Vagina (tissue), 2 donors: Measurements from ENCODE around the gene DGKE. TPM values are rescaled to one million over a fixed set of nuclear protein-coding genes. Genes with fewer than 3 reads are reported as not detected.

Source experiments
- DNase-seq, 2 donors: peaks; one replicate each; pipeline ENCODE4 v3.0.0-alpha.2; 2017; ENCODE audit errors: extremely low spot score in 2 of 2
- H3K27ac ChIP-seq: fragments of 200-600 bp; sonication (generic); one replicate; pipeline ENCODE4 v1.5.1; 2019
- H3K27me3 ChIP-seq: fragments of 200-600 bp; sonication (generic); one replicate; pipeline ENCODE4 v1.5.1; 2019
- H3K36me3 ChIP-seq, 2 donors: fragments of 200-600 bp; sonication (generic); one replicate each; pipeline ENCODE4 v1.5.1; 2017 to 2019
- H3K4me1 ChIP-seq: fragments of 200-600 bp; sonication (generic); one replicate; pipeline ENCODE4 v1.5.1; 2019
- H3K4me3 ChIP-seq, 2 donors: fragments of 200-600 bp; sonication (generic); 1 replicate in 1 of 2; 2 replicates in 1 of 2; pipeline ENCODE4 v1.5.1; 2016 to 2019
- H3K9me3 ChIP-seq: fragments of 200-600 bp; sonication (generic); one replicate; pipeline ENCODE4 v1.5.1; 2019
- CTCF ChIP-seq, 3 experiments: fragments of 450-650 bp in 2 of 3; fragments of 200-600 bp in 1 of 3; sonication (generic) in 1 of 3; IDR thresholded peaks; one replicate each; pipeline ENCODE4 v1.5.1; 2017 to 2019; ENCODE audit warnings: antibody characterized with exemption in 3 of 3, mild to moderate bottlenecking in 2 of 3, moderate library complexity in 2 of 3
- POLR2A ChIP-seq, 2 donors: fragments of 450-650 bp; IDR thresholded peaks; one replicate each; pipeline ENCODE4 v1.6.1; 2017; ENCODE audit warnings: antibody characterized with exemption in 2 of 2, mild to moderate bottlenecking in 2 of 2, moderate library complexity in 2 of 2
- POLR2AphosphoS5 ChIP-seq, 2 donors: sonication (generic); formaldehyde crosslinking; IDR thresholded peaks; one replicate each; pipeline ENCODE4 v1.9.0; 2017; ENCODE audit warnings: antibody characterized with exemption in 2 of 2, mild to moderate bottlenecking in 2 of 2, low read depth in 1 of 2; ENCODE audit not compliant: insufficient read depth in 1 of 2
- intact Hi-C: fragments of 100-400 bp; cut with DNase I; formaldehyde crosslinking; loops from one replicate; pipeline ENCODE4 v1.15.1; 2023
- total RNA-seq: library from RNA; depleted of rRNA; stranded (reverse); fragments of >200 nt; gene quantifications from one replicate; pipeline ENCODE4 v1.2.3, GENCODE V29; 2016

DGKE gene
- total RNA-seq, 1 donor from 2014 or later, result 13.0 TPM

- Histone ChIP-seq H3K27ac (no peak overlapping the region), H3K36me3 (no peaks in the 10 kb centered on the region), H3K9me3 (no peaks in the 10 kb centered on the region), H3K4me3 (no peak overlapping the region), H3K4me1 (no peaks in the 10 kb centered on the region), H3K27me3 (no peaks in the 10 kb centered on the region)
- TF ChIP-seq CTCF (IDR thresholded peaks at IDR 0.05) (no peak), POLR2A (IDR thresholded peaks at IDR 0.05) (no peak), POLR2AphosphoS5 (IDR thresholded peaks at IDR 0.05; ENCODE audit: insufficient read depth in 1 of 2, low read depth in 1 of 2) (no peak)
- intact Hi-C loops, result no loop called here
- no peak for DNase-seq
These were observed 35.0 kb upstream of the DGKE start for GRCh38 chr17:56798916-56799315.

- intact Hi-C loops, result no loop called here
- no peaks in the 10 kb centered on the region for H3K36me3 ChIP-seq
- peaks cover 9% of the 10 kb centered on the region for H3K4me1 ChIP-seq
- no peaks in the 10 kb centered on the region for H3K27me3 ChIP-seq
- H3K9me3 ChIP-seq, result no peaks in the 10 kb centered on the region
- no peak overlapping the region for H3K27ac ChIP-seq
- TF ChIP-seq POLR2A (IDR thresholded peaks at IDR 0.05) (no peak), CTCF (IDR thresholded peaks at IDR 0.05) (no peak), POLR2AphosphoS5 (IDR thresholded peaks at IDR 0.05; ENCODE audit: insufficient read depth in 1 of 2, low read depth in 1 of 2) (no peak)
- H3K4me3 ChIP-seq, result no peak overlapping the region
- no peak for DNase-seq
These were observed 32.3 kb upstream of the DGKE start for GRCh38 chr17:56801459-56802178.

GRCh38 chr17:56803071-56803470 lies 30.9 kb upstream of the DGKE start:
- intact Hi-C loops, result no loop called here
- no peak for TF ChIP-seq POLR2A (IDR thresholded peaks at IDR 0.05)

GRCh38 chr17:56804454-56804853 lies 29.5 kb upstream of the DGKE start:
- H3K4me1 ChIP-seq, result peaks cover 16% of the 10 kb centered on the region
- no peak for TF ChIP-seq CTCF (IDR thresholded peaks at IDR 0.05)
- TF ChIP-seq POLR2AphosphoS5 (IDR thresholded peaks at IDR 0.05; ENCODE audit: insufficient read depth in 1 of 2, low read depth in 1 of 2), result no peak
- TF ChIP-seq POLR2A (IDR thresholded peaks at IDR 0.05), result no peak
- intact Hi-C loops, result no loop called here

More at GRCh38 chr17:56803071-56803470, 30.9 kb upstream of the DGKE start:
- Histone ChIP-seq H3K4me1 (peaks cover 9% of the 10 kb centered on the region), H3K27me3 (no peaks in the 10 kb centered on the region), H3K9me3 (no peaks in the 10 kb centered on the region), H3K4me3 (no peak overlapping the region), H3K36me3 (no peaks in the 10 kb centered on the region), H3K27ac (no peak overlapping the region)
- DNase-seq, result no peak

GRCh38 chr17:56806949-56807348 lies 27.0 kb upstream of the DGKE start:
- intact Hi-C loops, result no loop called here
- peaks cover 16% of the 10 kb centered on the region for H3K4me1 ChIP-seq
- H3K27ac ChIP-seq, result no peak overlapping the region
- H3K27me3 ChIP-seq, result no peaks in the 10 kb centered on the region
- TF ChIP-seq POLR2AphosphoS5 (IDR thresholded peaks at IDR 0.05; ENCODE audit: insufficient read depth in 1 of 2, low read depth in 1 of 2) (no peak), POLR2A (IDR thresholded peaks at IDR 0.05) (no peak), CTCF (IDR thresholded peaks at IDR 0.05) (no peak)
- no peaks in the 10 kb centered on the region for H3K36me3 ChIP-seq
- no peak overlapping the region for H3K4me3 ChIP-seq
- DNase-seq, result no peak
- no peaks in the 10 kb centered on the region for H3K9me3 ChIP-seq

More at GRCh38 chr17:56804454-56804853, 29.5 kb upstream of the DGKE start:
- no peak overlapping the region for H3K27ac ChIP-seq
- H3K4me3 ChIP-seq, result no peak overlapping the region
- DNase-seq, result no peak
- no peaks in the 10 kb centered on the region for H3K9me3 ChIP-seq
- no peaks in the 10 kb centered on the region for H3K27me3 ChIP-seq
- H3K36me3 ChIP-seq, result no peaks in the 10 kb centered on the region
